ENCODE measurements around the gene GPR78.

- TF ChIP-seq, protein P1, sequence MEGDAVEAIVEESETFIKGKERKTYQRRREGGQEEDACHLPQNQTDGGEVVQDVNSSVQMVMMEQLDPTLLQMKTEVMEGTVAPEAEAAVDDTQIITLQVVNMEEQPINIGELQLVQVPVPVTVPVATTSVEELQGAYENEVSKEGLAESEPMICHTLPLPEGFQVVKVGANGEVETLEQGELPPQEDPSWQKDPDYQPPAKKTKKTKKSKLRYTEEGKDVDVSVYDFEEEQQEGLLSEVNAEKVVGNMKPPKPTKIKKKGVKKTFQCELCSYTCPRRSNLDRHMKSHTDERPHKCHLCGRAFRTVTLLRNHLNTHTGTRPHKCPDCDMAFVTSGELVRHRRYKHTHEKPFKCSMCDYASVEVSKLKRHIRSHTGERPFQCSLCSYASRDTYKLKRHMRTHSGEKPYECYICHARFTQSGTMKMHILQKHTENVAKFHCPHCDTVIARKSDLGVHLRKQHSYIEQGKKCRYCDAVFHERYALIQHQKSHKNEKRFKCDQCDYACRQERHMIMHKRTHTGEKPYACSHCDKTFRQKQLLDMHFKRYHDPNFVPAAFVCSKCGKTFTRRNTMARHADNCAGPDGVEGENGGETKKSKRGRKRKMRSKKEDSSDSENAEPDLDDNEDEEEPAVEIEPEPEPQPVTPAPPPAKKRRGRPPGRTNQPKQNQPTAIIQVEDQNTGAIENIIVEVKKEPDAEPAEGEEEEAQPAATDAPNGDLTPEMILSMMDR (conservative IDR thresholded peaks at IDR 0.05 in 1 of 2, IDR thresholded peaks at IDR 0.05 in 1 of 2; ENCODE audit: low read depth in 1 of 2, low read length in 2 of 2) = no peak
- TF ChIP-seq EZH2 (IDR thresholded peaks at IDR 0.05; ENCODE audit: low read length, missing control alignments) = no peak
These were observed 26.8 kb downstream of the GPR78 start for GRCh38 chr4:8606966-8607365.

Data from fibroblast of lung (primary cell).